ENCODE results near the gene LBX2. TPM values are rescaled to one million over a fixed set of nuclear protein-coding genes. Genes with fewer than 3 reads are reported as not detected.

LBX2 gene
- total and polyA plus RNA-seq, 9 of the 15 experiments (the other 6 are each of a cell fraction or from before 2014, with no cell fraction given) = 0.39 to 6.2 (median 1.8) TPM; not detected in 1

DNA sequence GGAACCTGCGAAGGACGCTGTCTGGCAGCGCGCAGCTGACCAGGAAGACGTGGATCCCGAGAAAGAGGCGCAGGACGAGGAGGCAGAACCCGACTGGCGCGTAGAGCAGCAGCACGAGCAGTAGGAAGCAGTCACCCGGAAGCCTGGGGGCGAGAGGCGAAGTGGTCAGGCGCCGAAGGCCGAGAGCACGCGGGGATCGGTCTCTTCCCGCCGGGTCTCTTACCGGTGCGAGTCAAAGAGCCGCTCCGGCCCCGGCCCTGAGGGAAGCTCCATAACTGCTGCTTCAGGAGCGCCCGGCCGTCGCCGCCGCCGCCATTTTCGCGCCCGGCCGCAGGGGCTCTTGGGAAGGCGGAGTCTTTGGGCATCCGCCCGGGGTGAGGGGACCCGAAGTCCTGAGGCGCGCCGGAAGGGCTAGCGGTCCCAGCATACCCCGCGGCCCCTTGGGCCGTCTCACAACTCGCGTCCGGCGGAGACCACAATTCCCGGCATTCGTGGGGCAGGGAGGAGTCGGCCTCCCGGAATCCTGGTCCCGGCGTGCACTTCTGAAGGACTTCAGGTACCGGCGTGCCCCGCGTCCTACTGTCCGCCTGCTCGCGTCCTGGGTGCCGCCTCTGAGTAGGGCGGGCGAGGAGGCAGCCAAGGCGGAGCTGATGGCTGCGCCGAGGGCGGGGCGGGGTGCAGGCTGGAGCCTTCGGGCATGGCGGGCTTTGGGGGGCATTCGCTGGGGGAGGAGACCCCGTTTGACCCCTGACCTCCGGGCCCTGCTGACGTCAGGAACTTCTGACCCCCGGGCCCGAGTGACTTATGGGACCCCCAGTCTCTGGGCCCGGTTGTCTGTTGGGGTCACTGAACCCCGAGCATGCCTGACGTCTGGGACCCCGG, 30.2 kb upstream of the LBX2 start, which contains the start of the genes AUP1 and HTRA2 (continued):
- TF ChIP-seq, protein P1, sequence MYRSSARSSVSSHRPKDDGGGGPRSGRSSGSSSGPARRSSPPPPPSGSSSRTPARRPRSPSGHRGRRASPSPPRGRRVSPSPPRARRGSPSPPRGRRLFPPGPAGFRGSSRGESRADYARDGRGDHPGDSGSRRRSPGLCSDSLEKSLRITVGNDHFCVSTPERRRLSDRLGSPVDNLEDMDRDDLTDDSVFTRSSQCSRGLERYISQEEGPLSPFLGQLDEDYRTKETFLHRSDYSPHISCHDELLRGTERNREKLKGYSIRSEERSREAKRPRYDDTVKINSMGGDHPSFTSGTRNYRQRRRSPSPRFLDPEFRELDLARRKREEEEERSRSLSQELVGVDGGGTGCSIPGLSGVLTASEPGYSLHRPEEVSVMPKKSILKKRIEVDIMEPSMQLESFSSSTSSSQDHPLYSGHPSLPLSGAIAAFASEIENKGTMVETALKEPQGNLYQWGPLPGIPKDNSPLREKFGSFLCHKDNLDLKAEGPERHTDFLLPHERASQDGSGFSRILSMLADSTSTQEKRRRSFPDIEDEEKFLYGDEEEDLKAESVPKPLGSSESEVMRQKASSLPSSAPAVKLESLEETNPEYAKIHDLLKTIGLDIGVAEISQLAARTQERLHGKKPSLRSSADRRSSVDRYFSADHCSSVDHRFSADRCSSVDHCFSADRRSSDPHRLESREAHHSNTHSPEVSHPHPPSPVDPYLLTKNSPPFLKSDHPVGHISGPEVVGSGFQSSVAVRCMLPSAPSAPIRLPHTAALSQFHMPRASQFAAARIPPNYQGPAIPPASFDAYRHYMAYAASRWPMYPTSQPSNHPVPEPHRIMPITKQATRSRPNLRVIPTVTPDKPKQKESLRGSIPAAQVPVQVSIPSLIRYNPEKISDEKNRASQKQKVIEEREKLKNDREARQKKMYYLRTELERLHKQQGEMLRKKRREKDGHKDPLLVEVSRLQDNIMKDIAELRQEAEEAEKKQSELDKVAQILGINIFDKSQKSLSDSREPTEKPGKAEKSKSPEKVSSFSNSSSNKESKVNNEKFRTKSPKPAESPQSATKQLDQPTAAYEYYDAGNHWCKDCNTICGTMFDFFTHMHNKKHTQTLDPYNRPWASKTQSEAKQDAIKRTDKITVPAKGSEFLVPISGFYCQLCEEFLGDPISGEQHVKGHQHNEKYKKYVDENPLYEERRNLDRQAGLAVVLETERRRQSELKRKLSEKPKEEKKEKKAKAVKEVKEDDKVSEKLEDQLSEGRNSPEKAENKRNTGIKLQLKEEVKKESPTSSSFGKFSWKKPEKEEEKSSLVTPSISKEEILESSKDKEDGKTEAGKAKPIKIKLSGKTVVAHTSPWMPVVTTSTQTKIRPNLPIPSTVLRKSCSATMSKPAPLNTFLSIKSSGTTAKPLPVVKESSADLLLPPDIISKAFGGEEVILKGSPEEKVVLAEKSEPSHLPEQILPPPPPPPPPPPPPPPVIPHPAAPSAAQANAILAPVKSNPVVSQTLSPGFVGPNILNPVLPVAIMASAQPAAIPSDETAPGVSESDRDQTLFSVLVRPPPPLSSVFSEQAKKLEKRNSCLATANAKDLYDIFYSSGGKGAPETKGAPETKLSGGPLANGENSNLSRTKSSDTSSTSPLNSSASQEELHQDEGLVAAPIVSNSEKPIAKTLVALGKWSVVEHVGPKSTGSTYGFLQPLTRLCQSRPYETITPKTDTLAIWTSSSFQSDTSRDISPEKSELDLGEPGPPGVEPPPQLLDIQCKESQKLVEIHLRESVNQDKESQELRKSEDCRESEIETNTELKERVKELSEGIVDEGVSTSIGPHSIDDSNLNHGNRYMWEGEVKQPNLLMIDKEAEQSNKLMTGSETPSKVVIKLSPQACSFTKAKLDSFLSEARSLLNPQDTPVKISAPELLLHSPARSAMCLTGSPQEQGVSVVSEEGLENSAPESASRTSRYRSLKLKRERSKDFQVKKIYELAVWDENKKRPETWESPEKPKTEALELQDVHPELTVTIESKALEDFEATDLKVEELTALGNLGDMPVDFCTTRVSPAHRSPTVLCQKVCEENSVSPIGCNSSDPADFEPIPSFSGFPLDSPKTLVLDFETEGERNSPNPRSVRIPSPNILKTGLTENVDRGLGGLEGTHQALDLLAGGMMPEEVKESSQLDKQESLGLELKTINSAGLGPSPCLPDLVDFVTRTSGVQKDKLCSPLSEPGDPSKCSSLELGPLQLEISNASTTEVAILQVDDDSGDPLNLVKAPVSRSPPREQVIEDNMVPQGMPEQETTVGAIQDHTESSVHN (IDR thresholded peaks at IDR 0.05; ENCODE audit: borderline replicate concordance in 1 of 2, low read depth in 1 of 2) = no peak
- TF ChIP-seq POLR2AphosphoS2 (IDR thresholded peaks at IDR 0.05; ENCODE audit: low read length) (peak; percentile 30; the same call in 1 of the 2 replicates), BMI1 (IDR thresholded peaks at IDR 0.05; ENCODE audit: low read length) (no peak), HDAC1 (IDR thresholded peaks at IDR 0.05) (peak in 1 of 2 experiments; percentile 82; a peak in 2 of 4 replicates), SAFB2 (IDR thresholded peaks at IDR 0.05; ENCODE audit: borderline replicate concordance, low read depth, low read length, severe bottlenecking) (no peak), CSDE1 (IDR thresholded peaks at IDR 0.05) (no peak), ERF (CRISPR knock-in tag; IDR thresholded peaks at IDR 0.05) (peak; percentile 83), SMAD2 (IDR thresholded peaks at IDR 0.05; ENCODE audit: low read depth, low read length) (no peak), PCBP1 (IDR thresholded peaks at IDR 0.05; ENCODE audit: low read depth, low read length, poor library complexity, severe bottlenecking) (no peak)
- TF ChIP-seq, protein P2, sequence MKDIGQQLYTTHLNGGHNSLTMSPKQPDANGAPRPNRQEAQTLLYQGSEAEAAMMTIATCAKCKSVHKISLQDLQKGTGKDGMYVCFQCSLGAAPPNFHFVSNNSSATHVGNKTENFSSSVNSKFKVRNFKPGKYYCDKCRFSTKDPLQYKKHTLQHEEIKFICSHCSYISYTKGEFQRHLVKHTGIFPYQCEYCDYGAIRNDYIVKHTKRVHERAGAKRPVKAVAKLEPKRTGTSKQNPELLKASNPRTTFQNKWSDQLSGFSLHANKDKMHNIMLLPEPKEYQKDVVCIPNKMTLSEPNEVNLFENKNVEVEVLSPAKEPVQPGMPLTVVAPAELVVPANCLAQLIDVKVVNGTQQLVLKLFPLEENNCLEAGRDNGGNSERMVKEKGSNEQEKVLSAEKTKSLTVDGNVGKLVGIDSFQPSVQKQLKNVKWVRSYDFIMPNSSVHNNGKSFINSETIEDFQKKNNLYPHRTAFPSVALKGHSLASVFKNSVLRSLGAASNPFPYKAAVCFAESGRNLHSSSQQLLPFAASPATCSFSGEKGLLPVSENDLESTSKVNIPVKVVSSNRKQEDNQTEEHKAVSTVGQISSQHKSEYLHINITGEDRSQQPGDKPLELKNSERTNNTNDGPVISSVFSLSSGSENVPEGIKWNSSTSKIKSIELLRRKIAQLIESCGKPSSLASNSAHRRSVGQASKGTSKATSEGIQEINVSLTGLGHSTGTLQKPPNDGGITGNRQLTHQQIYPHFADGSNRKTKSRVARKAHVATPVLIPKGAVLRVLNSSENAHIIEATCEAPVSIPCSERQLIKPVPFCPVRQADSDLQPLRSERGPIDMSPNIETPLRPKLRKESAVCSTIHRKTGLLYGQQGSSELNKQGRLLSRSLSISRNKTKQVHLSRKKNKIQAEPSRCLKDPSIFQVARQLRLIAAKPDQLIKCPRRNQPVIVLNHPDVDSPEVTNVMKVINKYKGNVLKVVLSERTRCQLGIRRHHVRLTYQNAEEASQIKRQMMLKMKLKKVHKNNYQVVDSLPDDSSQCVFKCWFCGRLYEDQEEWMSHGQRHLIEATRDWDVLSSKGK (CRISPR knock-in tag; IDR thresholded peaks at IDR 0.05) = no peak
- TF ChIP-seq, protein P3, sequence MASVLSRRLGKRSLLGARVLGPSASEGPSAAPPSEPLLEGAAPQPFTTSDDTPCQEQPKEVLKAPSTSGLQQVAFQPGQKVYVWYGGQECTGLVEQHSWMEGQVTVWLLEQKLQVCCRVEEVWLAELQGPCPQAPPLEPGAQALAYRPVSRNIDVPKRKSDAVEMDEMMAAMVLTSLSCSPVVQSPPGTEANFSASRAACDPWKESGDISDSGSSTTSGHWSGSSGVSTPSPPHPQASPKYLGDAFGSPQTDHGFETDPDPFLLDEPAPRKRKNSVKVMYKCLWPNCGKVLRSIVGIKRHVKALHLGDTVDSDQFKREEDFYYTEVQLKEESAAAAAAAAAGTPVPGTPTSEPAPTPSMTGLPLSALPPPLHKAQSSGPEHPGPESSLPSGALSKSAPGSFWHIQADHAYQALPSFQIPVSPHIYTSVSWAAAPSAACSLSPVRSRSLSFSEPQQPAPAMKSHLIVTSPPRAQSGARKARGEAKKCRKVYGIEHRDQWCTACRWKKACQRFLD (CRISPR knock-in tag; IDR thresholded peaks at IDR 0.05) = no peak

All from K562 (cell line).